H9 (cell line): ENCODE measurements around the gene SATL1. TPM values are rescaled to one million over a fixed set of nuclear protein-coding genes. Genes with fewer than 3 reads are reported as not detected.

Experiments used
- DNase-seq: peaks from one replicate; pipeline ENCODE4 v3.0.0-alpha.2; 2017
- H2AFZ ChIP-seq: one replicate; pipeline ENCODE4 v1.6.1; 2013; ENCODE audit warnings: mild to moderate bottlenecking, low read length, control low read depth, moderate library complexity
- H2AK5ac ChIP-seq: 2 replicates; pipeline ENCODE4 v1.6.1; 2013; ENCODE audit warnings: low read length, control low read depth, mixed read lengths; ENCODE audit not compliant: insufficient read length
- H2BK120ac ChIP-seq: one replicate; pipeline ENCODE4 v1.6.1; 2013; ENCODE audit warnings: low read depth, mild to moderate bottlenecking, low read length, control low read depth, inconsistent platforms; ENCODE audit not compliant: poor library complexity, severe bottlenecking
- H2BK12ac ChIP-seq: 2 replicates; pipeline ENCODE4 v1.6.1; 2013; ENCODE audit warnings: low read length, control low read depth, mixed read lengths, low read depth; ENCODE audit not compliant: insufficient read length
- H2BK15ac ChIP-seq: 2 replicates; pipeline ENCODE4 v1.6.1; 2013; ENCODE audit warnings: low read depth, low read length, control low read depth
- H2BK20ac ChIP-seq: one replicate; pipeline ENCODE4 v1.6.1; 2013; ENCODE audit warnings: low read depth, mild to moderate bottlenecking, low read length, control low read depth, inconsistent platforms; ENCODE audit not compliant: poor library complexity, severe bottlenecking
- H2BK5ac ChIP-seq: 2 replicates; pipeline ENCODE4 v1.6.1; 2013; ENCODE audit warnings: low read length, control low read depth, mixed read lengths; ENCODE audit not compliant: insufficient read length
- H3K14ac ChIP-seq: 2 replicates; pipeline ENCODE4 v1.6.1; 2013; ENCODE audit warnings: low read length, control low read depth; ENCODE audit not compliant: insufficient read depth
- H3K18ac ChIP-seq: 2 replicates; pipeline ENCODE4 v1.6.1; 2013; ENCODE audit warnings: low read depth, mild to moderate bottlenecking, mixed read lengths, low read length, control low read depth; ENCODE audit not compliant: insufficient read length
- H3K23ac ChIP-seq: 2 replicates; pipeline ENCODE4 v1.6.1; 2013; ENCODE audit warnings: low read length, control low read depth, mixed read lengths, low read depth; ENCODE audit not compliant: insufficient read length
- H3K23me2 ChIP-seq: 2 replicates; pipeline ENCODE4 v1.6.1; 2013; ENCODE audit warnings: low read depth, mild to moderate bottlenecking, mixed read lengths, low read length, control low read depth; ENCODE audit not compliant: insufficient read length, poor library complexity, severe bottlenecking
- H3K27ac ChIP-seq: 2 replicates; pipeline ENCODE4 v1.5.1; 2013; ENCODE audit warnings: low read length, control low read depth, mixed read lengths, low read depth; ENCODE audit not compliant: insufficient read length
- H3K27me3 ChIP-seq: 2 replicates; pipeline ENCODE4 v1.6.1; 2013; ENCODE audit warnings: low read length, control low read depth, inconsistent platforms; ENCODE audit not compliant: insufficient read depth
- H3K4ac ChIP-seq: 2 replicates; pipeline ENCODE4 v1.6.1; 2013; ENCODE audit warnings: low read depth, mild to moderate bottlenecking, control low read depth, inconsistent platforms, low read length, moderate library complexity
- H3K4me1 ChIP-seq: 2 replicates; pipeline ENCODE4 v1.6.1; 2013; ENCODE audit warnings: low read length, control low read depth, inconsistent platforms; ENCODE audit not compliant: insufficient read depth
- H3K4me2 ChIP-seq: 2 replicates; pipeline ENCODE4 v1.6.1; 2013; ENCODE audit warnings: low read length, control low read depth, mixed read lengths; ENCODE audit not compliant: insufficient read length, insufficient read depth
- H3K56ac ChIP-seq: 2 replicates; pipeline ENCODE4 v1.6.1; 2013; ENCODE audit warnings: low read depth, mild to moderate bottlenecking, mixed read lengths, low read length, control low read depth; ENCODE audit not compliant: insufficient read length
- H3K79me1 ChIP-seq: 2 replicates; pipeline ENCODE4 v1.6.1; 2013; ENCODE audit warnings: low read depth, mild to moderate bottlenecking, moderate library complexity, low read length, control low read depth, inconsistent platforms; ENCODE audit not compliant: insufficient read depth, poor library complexity, severe bottlenecking
- H3K79me2 ChIP-seq: 2 replicates; pipeline ENCODE4 v1.6.1; 2013; ENCODE audit warnings: low read length, control low read depth, inconsistent platforms; ENCODE audit not compliant: insufficient read depth
- H3K9ac ChIP-seq: 2 replicates; pipeline ENCODE4 v1.6.1; 2013; ENCODE audit warnings: low read length, control low read depth, mixed read lengths; ENCODE audit not compliant: insufficient read length; ENCODE audit errors: extremely low read depth
- H3K9me3 ChIP-seq: one replicate; pipeline ENCODE4 v1.6.1; 2013; ENCODE audit warnings: low read depth, low read length, inconsistent platforms; ENCODE audit not compliant: control insufficient read depth
- H3T11ph ChIP-seq: one replicate; pipeline ENCODE4 v1.6.1; 2013; ENCODE audit warnings: mild to moderate bottlenecking, low read length, control low read depth, inconsistent platforms
- H4K20me1 ChIP-seq: one replicate; pipeline ENCODE4 v1.6.1; 2013; ENCODE audit not compliant: control insufficient read depth, insufficient read length, insufficient read depth
- H4K5ac ChIP-seq: 2 replicates; pipeline ENCODE4 v1.6.1; 2013; ENCODE audit warnings: low read depth, mild to moderate bottlenecking, mixed read lengths, low read length, control low read depth; ENCODE audit not compliant: insufficient read length
- H4K8ac ChIP-seq: replicated peaks from 2 replicates; pipeline ENCODE4 v1.6.1; 2013; ENCODE audit warnings: low read length, control low read depth, mixed read lengths, low read depth; ENCODE audit not compliant: insufficient read length
- H4K91ac ChIP-seq: 2 replicates; pipeline ENCODE4 v1.6.1; 2013; ENCODE audit warnings: low read depth, mild to moderate bottlenecking, moderate library complexity, mixed read lengths, low read length, control low read depth; ENCODE audit not compliant: insufficient read length
- H3K27ac Mint-ChIP-seq, 3 experiments: 2 replicates in 2 of 3; 3 replicates in 1 of 3; pipeline ENCODE4 v1.8.0; 2020 to 2021; ENCODE audit warnings: mixed read lengths in 3 of 3, mild to moderate bottlenecking in 1 of 3, moderate library complexity in 1 of 3
- H3K27me3 Mint-ChIP-seq: 2 replicates; pipeline ENCODE4 v1.8.0; 2021; ENCODE audit warnings: low read depth, mild to moderate bottlenecking, moderate library complexity, mixed read lengths
- H3K36me3 Mint-ChIP-seq, 3 experiments: 2 replicates in 2 of 3; 3 replicates in 1 of 3; pipeline ENCODE4 v1.8.0; 2020 to 2021; ENCODE audit warnings: low read depth in 3 of 3, mixed read lengths in 3 of 3; ENCODE audit not compliant: insufficient read depth in 1 of 3
- H3K4me1 Mint-ChIP-seq, 2 experiments: 2 replicates each; pipeline ENCODE4 v1.8.0; 2020; ENCODE audit warnings: mixed read lengths in 2 of 2
- H3K4me3 Mint-ChIP-seq, 2 experiments: 2 replicates in 1 of 2; 3 replicates in 1 of 2; pipeline ENCODE4 v1.8.0; 2020 to 2021; ENCODE audit warnings: mild to moderate bottlenecking in 2 of 2, mixed read lengths in 2 of 2, moderate library complexity in 1 of 2
- H3K9me3 Mint-ChIP-seq, 2 experiments: 2 replicates in 1 of 2; 3 replicates in 1 of 2; pipeline ENCODE4 v1.8.0; 2020; ENCODE audit warnings: mild to moderate bottlenecking in 2 of 2, mixed read lengths in 2 of 2, moderate library complexity in 1 of 2
- WGBS: extraction: QIAGEN DNeasy Blood & Tissue Kit; methylation state at CpG from one replicate; pipeline ENCODE4 v1.1.7; 2013; ENCODE audit warnings: missing lambda C conversion rate, low lambda C conversion rate, mixed read lengths; ENCODE audit not compliant: insufficient read length; ENCODE audit errors: extremely low coverage; 5-methylcytosine and 5-hydroxymethylcytosine counted together
- total RNA-seq: library from RNA; stranded (reverse); gene quantifications from 2 replicates; pipeline ENCODE4 v1.2.1, GENCODE V29; 2021
- TF ChIP-seq, protein P1 (sequence below): fragments of 200-600 bp; sonication (generic); conservative IDR thresholded peaks from 3 replicates; pipeline ENCODE4 v1.8.0; 2021; ENCODE audit warnings: antibody characterized with exemption, mild to moderate bottlenecking

The SATL1 gene
- total RNA-seq, 1 experiment from 2014 or later, result 0.31 TPM

DNA sequence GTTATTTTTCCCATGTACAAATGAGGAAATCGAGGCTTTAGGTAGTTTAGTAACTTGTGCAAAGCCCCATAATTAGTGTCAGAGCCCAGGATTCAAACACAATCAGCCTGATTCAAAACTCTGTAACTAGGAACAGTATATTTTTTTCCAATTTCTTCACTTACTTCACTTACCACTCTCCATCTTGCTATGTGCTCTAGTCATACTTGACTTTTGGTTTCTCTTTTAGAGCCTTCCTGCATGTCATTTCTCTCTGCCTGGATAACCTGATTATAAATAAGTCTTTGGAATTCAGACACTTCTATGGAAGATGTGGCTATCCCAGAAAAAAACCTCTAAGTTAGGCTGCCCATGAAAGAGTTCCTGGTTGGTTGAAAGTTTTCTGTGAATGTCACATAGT is 22.2 kb downstream of the SATL1 start:
- H3K27me3 ChIP-seq, result no peaks in the 10 kb centered on the region
- H3K56ac ChIP-seq, result no peak overlapping the region
- no peaks in the 10 kb centered on the region for H3K4me1 ChIP-seq
- no peak for DNase-seq
- no peak overlapping the region for H3K23ac ChIP-seq
- no peak overlapping the region for H3K18ac ChIP-seq
- no peak overlapping the region for H2BK12ac ChIP-seq
- no peak overlapping the region for H4K5ac ChIP-seq
- H3K36me3 Mint-ChIP-seq, result peaks cover 0 to 6% (median 1%) of the 10 kb centered on the region in 3 experiments; a peak in 3 of 7 replicates
- H2BK20ac ChIP-seq, result no peak overlapping the region
- H4K20me1 ChIP-seq, result no peaks in the 10 kb centered on the region
- no peaks in the 10 kb centered on the region for H3K23me2 ChIP-seq
- no peak overlapping the region for H2BK5ac ChIP-seq
- no peak overlapping the region for H3K14ac ChIP-seq
- no peak overlapping the region for H3K4me3 Mint-ChIP-seq
- H3K27ac ChIP-seq, result no peak overlapping the region
- H4K8ac ChIP-seq, result no peak overlapping the region
- H3K9me3 ChIP-seq, result peaks cover 30% of the 10 kb centered on the region
- H2BK15ac ChIP-seq, result no peak overlapping the region
- H3K79me1 ChIP-seq, result no peaks in the 10 kb centered on the region
- no peak overlapping the region for H4K91ac ChIP-seq
- no peak overlapping the region for H2BK120ac ChIP-seq
- H3T11ph ChIP-seq, result no peak overlapping the region
- H3K27ac Mint-ChIP-seq, result no peak overlapping the region
- no peak overlapping the region for H3K9ac ChIP-seq
- H3K4me2 ChIP-seq, result no peak overlapping the region
- H3K9me3 Mint-ChIP-seq, result peaks cover 44 to 55% of the 10 kb centered on the region in 2 experiments
- H3K27me3 Mint-ChIP-seq, result no peaks in the 10 kb centered on the region; the same call in 1 of the 2 replicates
- no peak overlapping the region for H2AK5ac ChIP-seq
- no peak overlapping the region for H2AFZ ChIP-seq
- WGBS, result no CpG with 5 or more reads among the region's 1 CpG
- no peak overlapping the region for H3K4ac ChIP-seq
- TF ChIP-seq, protein P1, sequence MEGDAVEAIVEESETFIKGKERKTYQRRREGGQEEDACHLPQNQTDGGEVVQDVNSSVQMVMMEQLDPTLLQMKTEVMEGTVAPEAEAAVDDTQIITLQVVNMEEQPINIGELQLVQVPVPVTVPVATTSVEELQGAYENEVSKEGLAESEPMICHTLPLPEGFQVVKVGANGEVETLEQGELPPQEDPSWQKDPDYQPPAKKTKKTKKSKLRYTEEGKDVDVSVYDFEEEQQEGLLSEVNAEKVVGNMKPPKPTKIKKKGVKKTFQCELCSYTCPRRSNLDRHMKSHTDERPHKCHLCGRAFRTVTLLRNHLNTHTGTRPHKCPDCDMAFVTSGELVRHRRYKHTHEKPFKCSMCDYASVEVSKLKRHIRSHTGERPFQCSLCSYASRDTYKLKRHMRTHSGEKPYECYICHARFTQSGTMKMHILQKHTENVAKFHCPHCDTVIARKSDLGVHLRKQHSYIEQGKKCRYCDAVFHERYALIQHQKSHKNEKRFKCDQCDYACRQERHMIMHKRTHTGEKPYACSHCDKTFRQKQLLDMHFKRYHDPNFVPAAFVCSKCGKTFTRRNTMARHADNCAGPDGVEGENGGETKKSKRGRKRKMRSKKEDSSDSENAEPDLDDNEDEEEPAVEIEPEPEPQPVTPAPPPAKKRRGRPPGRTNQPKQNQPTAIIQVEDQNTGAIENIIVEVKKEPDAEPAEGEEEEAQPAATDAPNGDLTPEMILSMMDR, result no peak
- no peaks in the 10 kb centered on the region for H3K79me2 ChIP-seq
- no peaks in the 10 kb centered on the region for H3K4me1 Mint-ChIP-seq
